Measurements from ENCODE around the gene SLC39A1.

SLC39A1 gene

GRCh38 chr1:153968000-153968363 is 4.6 kb upstream of the SLC39A1 start:
- peaks cover 50% of the 10 kb centered on the region for H3K79me2 ChIP-seq (ENCODE audit: insufficient read depth, low read length)
- H3K27me3 ChIP-seq (ENCODE audit: insufficient read depth, low read length, poor library complexity), result no peaks in the 10 kb centered on the region
- peak overlapping the region; percentile 85 for H2AFZ ChIP-seq (ENCODE audit: low read depth, low read length)
- DNase-seq (no peak), ATAC-seq (ENCODE audit: insufficient read depth, low read depth) (no peak)
- H3K4me1 ChIP-seq (ENCODE audit: insufficient read depth, low read length), result peaks cover 64% of the 10 kb centered on the region
- no peaks in the 10 kb centered on the region for H4K20me1 ChIP-seq (ENCODE audit: insufficient read depth, low read length)
- peak overlapping the region; percentile 92 for H3K27ac ChIP-seq (ENCODE audit: low read length)
- H3K36me3 ChIP-seq (ENCODE audit: insufficient read depth, low read length), result no peaks in the 10 kb centered on the region; the same call in 1 of the 2 replicates
- H3K4me2 ChIP-seq (ENCODE audit: insufficient read depth, low read length), result peak overlapping the region; percentile 93
- no peak for TF ChIP-seq EZH2 (IDR thresholded peaks at IDR 0.05; ENCODE audit: borderline replicate concordance, low read depth, low read length, severe bottlenecking)
- no peak for TF ChIP-seq CTCF (IDR thresholded peaks at IDR 0.05; ENCODE audit: borderline replicate concordance, extremely low read depth, low read length, poor library complexity, severe bottlenecking)
- peak overlapping the region; percentile 65 to 81 for H3K4me3 ChIP-seq (ENCODE audit: low read depth in 1 of 2, low read length in 2 of 2)
- peak overlapping the region; percentile 69 for H3K9ac ChIP-seq (ENCODE audit: low read depth, low read length)
- no peaks in the 10 kb centered on the region for H3K9me3 ChIP-seq (ENCODE audit: insufficient read depth, low read length, severe bottlenecking)

- Histone ChIP-seq H2AFZ (ENCODE audit: low read depth, low read length) (peak within 1 kb of the TSS; percentile 85), H3K9me3 (ENCODE audit: insufficient read depth, low read length, severe bottlenecking) (no peaks in the 10 kb centered on the region), H3K79me2 (ENCODE audit: insufficient read depth, low read length) (peaks cover 56% of the 10 kb centered on the region), H3K27me3 (ENCODE audit: insufficient read depth, low read length, poor library complexity) (no peaks in the 10 kb centered on the region), H3K4me3 (ENCODE audit: low read depth in 1 of 2, low read length in 2 of 2) (peak within 1 kb of the TSS; percentile 65 to 81), H3K36me3 (ENCODE audit: insufficient read depth, low read length) (no peaks in the 10 kb centered on the region; the same call in 1 of the 2 replicates), H3K4me2 (ENCODE audit: insufficient read depth, low read length) (peak within 1 kb of the TSS; percentile 93), H3K9ac (ENCODE audit: low read depth, low read length) (peak within 1 kb of the TSS; percentile 69), H4K20me1 (ENCODE audit: insufficient read depth, low read length) (no peaks in the 10 kb centered on the region), H3K4me1 (ENCODE audit: insufficient read depth, low read length) (peaks cover 65% of the 10 kb centered on the region), H3K27ac (ENCODE audit: low read length) (peak within 1 kb of the TSS; percentile 92)
- DNase-seq (peak; percentile 95), ATAC-seq (ENCODE audit: insufficient read depth, low read depth) (peak; percentile 88)
- TF ChIP-seq EZH2 (IDR thresholded peaks at IDR 0.05; ENCODE audit: borderline replicate concordance, low read depth, low read length, severe bottlenecking) (no peak), CTCF (IDR thresholded peaks at IDR 0.05; ENCODE audit: borderline replicate concordance, extremely low read depth, low read length, poor library complexity, severe bottlenecking) (peak; percentile 72)
Measured at GRCh38 chr1:153967107-153967999, 4.0 kb upstream of the SLC39A1 start, which contains the start of gene CREB3L4. TSS of gene CREB3L4 (plus strand) at chr1:153967902. CDS start at chr1:153968526, 624 bp downstream.

- Histone ChIP-seq H3K9ac (ENCODE audit: low read depth, low read length) (peak overlapping the region; percentile 87), H2AFZ (ENCODE audit: low read depth, low read length) (peak overlapping the region; percentile 84), H3K27me3 (ENCODE audit: insufficient read depth, low read length, poor library complexity) (no peaks in the 10 kb centered on the region), H3K79me2 (ENCODE audit: insufficient read depth, low read length) (peaks cover 74% of the 10 kb centered on the region), H3K4me2 (ENCODE audit: insufficient read depth, low read length) (peak overlapping the region; percentile 91), H3K9me3 (ENCODE audit: insufficient read depth, low read length, severe bottlenecking) (no peaks in the 10 kb centered on the region), H4K20me1 (ENCODE audit: insufficient read depth, low read length) (no peaks in the 10 kb centered on the region; the same call in 1 of the 2 replicates), H3K4me3 (ENCODE audit: low read depth in 1 of 2, low read length in 2 of 2) (peak overlapping the region; percentile 80 to 89; a peak in 3 of 4 replicates), H3K36me3 (ENCODE audit: insufficient read depth, low read length) (peaks cover 24% of the 10 kb centered on the region), H3K27ac (ENCODE audit: low read length) (peak overlapping the region; percentile 80), H3K4me1 (ENCODE audit: insufficient read depth, low read length) (peaks cover 71% of the 10 kb centered on the region)
- TF ChIP-seq CTCF (IDR thresholded peaks at IDR 0.05; ENCODE audit: borderline replicate concordance, extremely low read depth, low read length, poor library complexity, severe bottlenecking) (no peak), EZH2 (IDR thresholded peaks at IDR 0.05; ENCODE audit: borderline replicate concordance, low read depth, low read length, severe bottlenecking) (no peak)
- DNase-seq (no peak), ATAC-seq (ENCODE audit: insufficient read depth, low read depth) (no peak)
Measured at GRCh38 chr1:153963850-153964331, 554 bp upstream of the SLC39A1 start.
